ENCODE results near the gene GABRG1.

Gene GABRG1

GRCh38 chr4:46123913-46124755 is at the start of gene GABRG1:
GABRG1 (minus strand) TSS chr4:46124054; CDS start chr4:46123913, 141 bp downstream.
- DNase-seq = no peak

GRCh38 chr4:46146993-46147392 is 23.1 kb upstream of the GABRG1 start:
- no peak for DNase-seq

GRCh38 chr4:46131498-46132057 is 7.7 kb upstream of the GABRG1 start:
- no peak for DNase-seq

GRCh38 chr4:46124773-46125413 is 1.0 kb upstream of the GABRG1 start:
- no peak for DNase-seq

GRCh38 chr4:46081674-46082073 is 42.2 kb downstream of the GABRG1 start:
- no peak for DNase-seq

- DNase-seq = no peak
These were observed 42.6 kb downstream of the GABRG1 start for GRCh38 chr4:46081248-46081647.

- no peak for DNase-seq
These were observed 50.1 kb downstream of the GABRG1 start for GRCh38 chr4:46073778-46074177.

DNA sequence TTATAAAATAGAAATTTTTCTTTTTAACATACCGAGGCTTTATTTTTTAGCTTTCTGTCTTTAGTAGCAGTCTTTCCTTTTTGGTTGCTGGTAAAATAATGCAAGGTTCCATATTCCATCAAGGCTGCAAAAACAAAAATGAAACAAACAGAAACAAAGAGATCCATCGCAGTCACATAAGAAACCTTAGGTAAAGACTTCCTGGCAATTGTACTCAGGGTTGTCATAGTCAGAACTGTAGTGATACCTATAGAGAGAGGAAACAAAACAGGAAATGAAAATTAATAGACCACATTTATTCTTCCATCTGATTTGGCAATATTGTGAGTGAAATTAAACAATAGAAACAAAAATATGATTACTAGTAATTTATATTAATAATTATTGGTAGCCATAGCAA is 72.5 kb downstream of the GABRG1 start:
- no peak for DNase-seq

GRCh38 chr4:46032056-46032455 is 91.8 kb downstream of the GABRG1 start:
- no peak for DNase-seq

DNA sequence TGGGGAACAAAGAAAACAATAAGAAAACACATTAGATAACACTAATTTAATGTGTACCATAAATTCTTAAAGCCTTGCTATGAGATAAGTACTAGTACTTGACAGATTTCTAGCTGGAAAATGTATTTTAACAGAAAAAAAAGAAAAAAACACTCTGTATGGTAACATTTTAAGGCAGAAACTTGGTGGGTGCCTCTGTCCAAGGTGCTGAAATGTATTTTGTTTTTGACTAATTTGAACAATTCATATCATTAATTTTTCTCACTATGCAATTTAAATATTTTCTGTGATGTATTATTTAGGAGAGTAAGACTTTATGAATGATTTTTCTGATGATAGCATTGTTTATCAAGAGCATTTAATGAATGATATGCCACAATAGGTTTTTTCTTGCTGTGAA is 107.5 kb downstream of the GABRG1 start:
- DNase-seq = no peak

- DNase-seq = no peak
These were observed 131.1 kb downstream of the GABRG1 start for GRCh38 chr4:45992728-45993127.

GRCh38 chr4:45989775-45990174 is 134.1 kb downstream of the GABRG1 start:
- DNase-seq = no peak

DNA sequence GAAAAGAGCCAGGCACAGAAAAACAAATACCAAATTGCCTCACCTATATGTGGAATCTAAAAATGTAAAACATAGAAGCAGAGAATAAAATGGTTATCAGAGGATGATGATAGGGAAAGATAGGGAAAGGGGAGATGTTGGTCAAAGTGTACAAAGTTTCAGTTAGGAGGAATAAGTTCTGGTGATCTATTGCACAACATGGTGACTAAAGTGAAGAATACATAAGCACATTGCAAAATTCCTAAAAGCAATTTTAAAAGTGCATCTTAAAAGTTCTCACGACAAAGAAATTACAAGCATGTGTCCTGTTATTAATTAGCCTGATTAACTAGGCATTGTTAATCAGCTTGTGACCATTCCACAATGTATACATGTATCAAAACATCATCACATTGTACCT is 136.0 kb downstream of the GABRG1 start:
- no peak for DNase-seq

Measured in SHP77 (cell line).